ENCODE measurements around the gene HIVEP3. TPM values are rescaled to one million over a fixed set of nuclear protein-coding genes. Genes with fewer than 3 reads are reported as not detected.

The HIVEP3 gene
- total RNA-seq, 2 experiments from 2014 or later = 25.3 to 26.2 TPM

GRCh38 chr1:41588334-41588875, 330.3 kb downstream of the HIVEP3 start:
- Mint-ChIP-seq H3K36me3 (peaks cover 57% of the 10 kb centered on the region), H3K9me3 (no peaks in the 10 kb centered on the region), H3K27ac (no peak overlapping the region), H3K27me3 (no peaks in the 10 kb centered on the region), H3K4me3 (no peak overlapping the region), H3K4me1 (ENCODE audit: low read depth) (peaks cover 4% of the 10 kb centered on the region)
- POLR2A ChIA-PET = no interaction called here
- intact Hi-C loops (cut with micrococcal nuclease) = no loop called here
- no peak for DNase-seq
- CTCF ChIA-PET = interaction anchor here (0.6 kb wide), 1 partner anchor 23 kb away, joined by 3 read pairs; no protein-coding TSS in a partner anchor

- DNase-seq = no peak
- H3K27ac Mint-ChIP-seq = no peak overlapping the region
- H3K36me3 Mint-ChIP-seq = peaks cover 54% of the 10 kb centered on the region
- no peak overlapping the region for H3K4me3 Mint-ChIP-seq
- CTCF ChIA-PET = interaction anchor here (0.6 kb wide), 1 partner anchor 22 kb away, joined by 3 read pairs; no protein-coding TSS in a partner anchor
- POLR2A ChIA-PET = no interaction called here
- no peaks in the 10 kb centered on the region for H3K9me3 Mint-ChIP-seq
- H3K27me3 Mint-ChIP-seq = no peaks in the 10 kb centered on the region
- intact Hi-C loops (cut with micrococcal nuclease) = no loop called here
- H3K4me1 Mint-ChIP-seq (ENCODE audit: low read depth) = peaks cover 4% of the 10 kb centered on the region
Observed at GRCh38 chr1:41587791-41588190, 330.9 kb downstream of the HIVEP3 start.

- no peak for DNase-seq
- H3K27ac Mint-ChIP-seq = no peak overlapping the region
- intact Hi-C loops (cut with micrococcal nuclease) = no loop called here
- H3K4me3 Mint-ChIP-seq = no peak overlapping the region
- H3K27me3 Mint-ChIP-seq = no peaks in the 10 kb centered on the region
- ChIA-PET POLR2A (no interaction called here), CTCF (no interaction called here)
- H3K4me1 Mint-ChIP-seq (ENCODE audit: low read depth) = no peaks in the 10 kb centered on the region
- no peaks in the 10 kb centered on the region for H3K9me3 Mint-ChIP-seq
- H3K36me3 Mint-ChIP-seq = peaks cover 59% of the 10 kb centered on the region
Observed at GRCh38 chr1:41586230-41586629, 332.5 kb downstream of the HIVEP3 start.

GRCh38 chr1:41583658-41584547, 334.8 kb downstream of the HIVEP3 start:
- DNase-seq = no peak
- intact Hi-C loops (cut with micrococcal nuclease) = no loop called here
- POLR2A ChIA-PET = no interaction called here
- no peak overlapping the region for H3K27ac Mint-ChIP-seq
- H3K4me1 Mint-ChIP-seq (ENCODE audit: low read depth) = peaks cover 11% of the 10 kb centered on the region
- H3K27me3 Mint-ChIP-seq = no peaks in the 10 kb centered on the region
- H3K36me3 Mint-ChIP-seq = peaks cover 56% of the 10 kb centered on the region
- no peaks in the 10 kb centered on the region for H3K9me3 Mint-ChIP-seq
- CTCF ChIA-PET = interaction anchor here (0.5 to 0.9 kb wide), 2 partner anchors 9 to 216 kb away, joined by 3 read pairs; no protein-coding TSS in a partner anchor
- no peak overlapping the region for H3K4me3 Mint-ChIP-seq

GRCh38 chr1:41582851-41583657, 335.7 kb downstream of the HIVEP3 start:
- ChIA-PET POLR2A (no interaction called here), CTCF (interaction anchor here (0.9 kb wide), 1 partner anchor 9 kb away, joined by 3 read pairs; no protein-coding TSS in a partner anchor)
- peaks cover 13% of the 10 kb centered on the region for H3K4me1 Mint-ChIP-seq (ENCODE audit: low read depth)
- intact Hi-C loops (cut with micrococcal nuclease) = no loop called here
- no peaks in the 10 kb centered on the region for H3K9me3 Mint-ChIP-seq
- no peak overlapping the region for H3K4me3 Mint-ChIP-seq
- no peaks in the 10 kb centered on the region for H3K27me3 Mint-ChIP-seq
- DNase-seq = no peak
- peaks cover 54% of the 10 kb centered on the region for H3K36me3 Mint-ChIP-seq
- no peak overlapping the region for H3K27ac Mint-ChIP-seq

- Mint-ChIP-seq H3K27ac (no peak overlapping the region), H3K4me1 (ENCODE audit: low read depth) (peaks cover 15% of the 10 kb centered on the region), H3K4me3 (no peak overlapping the region), H3K9me3 (no peaks in the 10 kb centered on the region), H3K36me3 (peaks cover 54% of the 10 kb centered on the region), H3K27me3 (no peaks in the 10 kb centered on the region)
- ChIA-PET POLR2A (no interaction called here), CTCF (no interaction called here)
- no peak for DNase-seq
- intact Hi-C loops (cut with micrococcal nuclease) = no loop called here
Observed at GRCh38 chr1:41582351-41582750, 336.4 kb downstream of the HIVEP3 start.

GRCh38 chr1:41582004-41582325, 336.8 kb downstream of the HIVEP3 start:
- Mint-ChIP-seq H3K27me3 (no peaks in the 10 kb centered on the region), H3K27ac (no peak overlapping the region), H3K4me3 (no peak overlapping the region), H3K36me3 (peaks cover 56% of the 10 kb centered on the region), H3K4me1 (ENCODE audit: low read depth) (peaks cover 15% of the 10 kb centered on the region), H3K9me3 (no peaks in the 10 kb centered on the region)
- intact Hi-C loops (cut with micrococcal nuclease) = no loop called here
- POLR2A ChIA-PET = no interaction called here
- no peak for DNase-seq
- CTCF ChIA-PET = no interaction called here

- Mint-ChIP-seq H3K27ac (peak overlapping the region; percentile 8), H3K4me1 (ENCODE audit: low read depth) (peaks cover 20% of the 10 kb centered on the region), H3K27me3 (no peaks in the 10 kb centered on the region), H3K9me3 (no peaks in the 10 kb centered on the region), H3K36me3 (peaks cover 59% of the 10 kb centered on the region), H3K4me3 (no peak overlapping the region)
- intact Hi-C loops (cut with micrococcal nuclease) = no loop called here
- DNase-seq = no peak
- POLR2A ChIA-PET = no interaction called here
- CTCF ChIA-PET = no interaction called here
Observed at GRCh38 chr1:41581216-41582003, 337.3 kb downstream of the HIVEP3 start.

GRCh38 chr1:41580520-41581172, 338.1 kb downstream of the HIVEP3 start:
- CTCF ChIA-PET = interaction anchor here (1.0 to 1.2 kb wide), 2 partner anchors 231 to 594 kb away, joined by 3 to 4 read pairs; no protein-coding TSS in a partner anchor
- POLR2A ChIA-PET = no interaction called here
- intact Hi-C loops (cut with micrococcal nuclease) = no loop called here
- H3K9me3 Mint-ChIP-seq = no peaks in the 10 kb centered on the region
- peak overlapping the region; percentile 8 for H3K27ac Mint-ChIP-seq
- peaks cover 24% of the 10 kb centered on the region for H3K4me1 Mint-ChIP-seq (ENCODE audit: low read depth)
- peaks cover 62% of the 10 kb centered on the region for H3K36me3 Mint-ChIP-seq
- no peaks in the 10 kb centered on the region for H3K27me3 Mint-ChIP-seq
- H3K4me3 Mint-ChIP-seq = no peak overlapping the region
- no peak for DNase-seq

GRCh38 chr1:41580021-41580420, 338.7 kb downstream of the HIVEP3 start:
- intact Hi-C loops (cut with micrococcal nuclease) = no loop called here
- H3K27ac Mint-ChIP-seq = no peak overlapping the region
- POLR2A ChIA-PET = no interaction called here
- H3K4me3 Mint-ChIP-seq = no peak overlapping the region
- DNase-seq = peak; percentile 1
- H3K27me3 Mint-ChIP-seq = no peaks in the 10 kb centered on the region
- peaks cover 26% of the 10 kb centered on the region for H3K4me1 Mint-ChIP-seq (ENCODE audit: low read depth)
- H3K36me3 Mint-ChIP-seq = peaks cover 59% of the 10 kb centered on the region
- no peaks in the 10 kb centered on the region for H3K9me3 Mint-ChIP-seq
- CTCF ChIA-PET = interaction anchor here (1.0 to 1.2 kb wide), 2 partner anchors 232 to 595 kb away, joined by 3 to 4 read pairs; no protein-coding TSS in a partner anchor

GRCh38 chr1:41578712-41579335, 339.9 kb downstream of the HIVEP3 start:
- Mint-ChIP-seq H3K4me1 (ENCODE audit: low read depth) (peaks cover 32% of the 10 kb centered on the region), H3K27ac (peak overlapping the region; percentile 20), H3K27me3 (no peaks in the 10 kb centered on the region), H3K36me3 (peaks cover 49% of the 10 kb centered on the region), H3K9me3 (no peaks in the 10 kb centered on the region), H3K4me3 (no peak overlapping the region)
- POLR2A ChIA-PET = no interaction called here
- CTCF ChIA-PET = interaction anchor here (1.3 kb wide), 1 partner anchor 595 kb away, joined by 4 read pairs; no protein-coding TSS in a partner anchor
- no peak for DNase-seq
- intact Hi-C loops (cut with micrococcal nuclease) = no loop called here

Measured in activated CD4-positive, alpha-beta memory T cell treated with anti-CD3 and anti-CD28 coated beads for 36 hours (primary cell).